HepG2 (cell line): ENCODE results near the gene ZNF189. TPM values are rescaled to one million over a fixed set of nuclear protein-coding genes. Genes with fewer than 3 reads are reported as not detected.
A peak's percentile ranks its signal among the peaks of the same experiment; 100 is the strongest.

Experiments
- DPF2 ChIP-seq: sonication (generic); formaldehyde crosslinking; IDR thresholded peaks from 2 replicates; pipeline ENCODE4 v1.4.0; 2020; ENCODE audit warnings: mild to moderate bottlenecking, low read depth, missing genetic modification reagents, borderline replicate concordance
- EED ChIP-seq: sonication (generic); formaldehyde crosslinking; IDR thresholded peaks from 2 replicates; pipeline ENCODE4 v1.5.0; 2020; ENCODE audit warnings: mild to moderate bottlenecking, missing genetic modification reagents
- NFE2L2 ChIP-seq: fragments of 150-350 bp; IDR thresholded peaks from 2 replicates; pipeline ENCODE4 v1.6.1; 2014; ENCODE audit warnings: low read length
- NFIC ChIP-seq: IDR thresholded peaks from 2 replicates; pipeline ENCODE4 v1.6.1; 2012; ENCODE audit warnings: mild to moderate bottlenecking, low read length, inconsistent platforms
- NR2F6 ChIP-seq, 2 experiments: IDR thresholded peaks; 2 replicates each; pipeline ENCODE4 v1.6.1; 2016; ENCODE audit warnings: antibody characterized with exemption in 1 of 2, mild to moderate bottlenecking in 1 of 2
- PRMT3 ChIP-seq: sonication (generic); formaldehyde crosslinking; IDR thresholded peaks from 2 replicates; pipeline ENCODE4 v1.8.1; 2022; ENCODE audit warnings: low read depth, mild to moderate bottlenecking, moderate library complexity, missing genetic modification reagents, borderline replicate concordance
- YEATS4 ChIP-seq: sonication (generic); formaldehyde crosslinking; IDR thresholded peaks from 2 replicates; pipeline ENCODE4 v1.4.0; 2020; ENCODE audit warnings: missing genetic modification reagents, borderline replicate concordance
- ZIK1 ChIP-seq: sonication (generic); formaldehyde crosslinking; IDR thresholded peaks from 2 replicates; pipeline ENCODE4 v1.5.0; 2020; ENCODE audit warnings: mild to moderate bottlenecking, low read depth, missing genetic modification reagents, borderline replicate concordance
- ZMYM2 ChIP-seq: sonication (generic); formaldehyde crosslinking; IDR thresholded peaks from 2 replicates; pipeline ENCODE4 v1.8.0; 2022; ENCODE audit warnings: mild to moderate bottlenecking, missing genetic modification reagents
- ZNF296 ChIP-seq: sonication (generic); formaldehyde crosslinking; conservative IDR thresholded peaks from 2 replicates; pipeline ENCODE4 v1.5.0; 2020; ENCODE audit warnings: mild to moderate bottlenecking, missing genetic modification reagents
- ZNF326 ChIP-seq: sonication (generic); formaldehyde crosslinking; IDR thresholded peaks from 2 replicates; pipeline ENCODE4 v1.4.0; 2020; ENCODE audit warnings: missing genetic modification reagents, borderline replicate concordance
- ZNF33B ChIP-seq: sonication (generic); formaldehyde crosslinking; IDR thresholded peaks from 2 replicates; pipeline ENCODE4 v1.5.1; 2020; ENCODE audit warnings: mild to moderate bottlenecking, missing genetic modification reagents
- ZNF432 ChIP-seq: sonication (generic); formaldehyde crosslinking; IDR thresholded peaks from 2 replicates; pipeline ENCODE4 v1.5.0; 2020; ENCODE audit warnings: missing genetic modification reagents, mild to moderate bottlenecking, borderline replicate concordance
- ZNF460 ChIP-seq: sonication (generic); formaldehyde crosslinking; IDR thresholded peaks from 2 replicates; pipeline ENCODE4 v1.5.1; 2020; ENCODE audit warnings: missing genetic modification reagents, mild to moderate bottlenecking, borderline replicate concordance
- ZNF598 ChIP-seq: sonication (generic); formaldehyde crosslinking; IDR thresholded peaks from 2 replicates; pipeline ENCODE4 v1.5.1; 2020; ENCODE audit warnings: mild to moderate bottlenecking, missing genetic modification reagents, borderline replicate concordance
- ZNF790 ChIP-seq: sonication (generic); formaldehyde crosslinking; IDR thresholded peaks from 2 replicates; pipeline ENCODE4 v1.8.0; 2022; ENCODE audit warnings: missing genetic modification reagents, mild to moderate bottlenecking, borderline replicate concordance
- polyA plus RNA-seq, 8 experiments: library from polyadenylated mRNA; depleted of rRNA in 3 of 8; stranded (reverse) in 7 of 8; unstranded in 1 of 8; fragments of >200 nt; fragmentation: Illumina TruSeq in 4 of 8; extraction: Trizol in 4 of 8; gene quantifications; 2 replicates each; pipeline versions ENCODE4 v1.2.1 to v1.2.3, GENCODE V29; 2011 to 2016; ENCODE audit warnings: low read depth in 4 of 8, missing spikeins in 1 of 8, mixed read lengths in 1 of 8; ENCODE audit not compliant: insufficient read depth in 1 of 8
- total RNA-seq, 5 experiments: library from RNA; depleted of rRNA; stranded (reverse); fragments of >200 nt; fragmentation: Illumina TruSeq; extraction: Trizol; gene quantifications; 2 replicates each; pipeline ENCODE4 v1.2.3, GENCODE V29; 2016; ENCODE audit warnings: low read depth in 1 of 5
- TF ChIP-seq, protein P1 (sequence below): sonication (generic); formaldehyde crosslinking; IDR thresholded peaks from 2 replicates; pipeline ENCODE4 v1.4.0; 2020; ENCODE audit warnings: mild to moderate bottlenecking, missing genetic modification reagents
- TF ChIP-seq, protein P2 (sequence below): sonication (generic); formaldehyde crosslinking; IDR thresholded peaks from 2 replicates; pipeline ENCODE4 v1.4.0; 2020; ENCODE audit warnings: mild to moderate bottlenecking, missing genetic modification reagents
- TF ChIP-seq, protein P3 (sequence below): fragments of 450-650 bp; IDR thresholded peaks from 2 replicates; pipeline ENCODE4 v1.6.1; 2017
- TF ChIP-seq, protein P4 (sequence below): sonication (generic); formaldehyde crosslinking; IDR thresholded peaks from 2 replicates; pipeline ENCODE4 v1.5.1; 2020; ENCODE audit warnings: missing genetic modification reagents, mild to moderate bottlenecking, borderline replicate concordance
- TF ChIP-seq, protein P5 (sequence below): sonication (generic); formaldehyde crosslinking; IDR thresholded peaks from 2 replicates; pipeline ENCODE4 v1.8.1; 2023; ENCODE audit warnings: mild to moderate bottlenecking, missing genetic modification reagents
- TF ChIP-seq, protein P6 (sequence below): sonication (generic); formaldehyde crosslinking; IDR thresholded peaks from 2 replicates; pipeline ENCODE4 v1.8.0; 2022; ENCODE audit warnings: missing genetic modification reagents, mild to moderate bottlenecking, borderline replicate concordance

Gene ZNF189
- total and polyA plus RNA-seq, 2 of the 13 experiments (the other 11 are each of a cell fraction or from before 2014, with no cell fraction given) = 8.4 to 50.0 TPM

DNA sequence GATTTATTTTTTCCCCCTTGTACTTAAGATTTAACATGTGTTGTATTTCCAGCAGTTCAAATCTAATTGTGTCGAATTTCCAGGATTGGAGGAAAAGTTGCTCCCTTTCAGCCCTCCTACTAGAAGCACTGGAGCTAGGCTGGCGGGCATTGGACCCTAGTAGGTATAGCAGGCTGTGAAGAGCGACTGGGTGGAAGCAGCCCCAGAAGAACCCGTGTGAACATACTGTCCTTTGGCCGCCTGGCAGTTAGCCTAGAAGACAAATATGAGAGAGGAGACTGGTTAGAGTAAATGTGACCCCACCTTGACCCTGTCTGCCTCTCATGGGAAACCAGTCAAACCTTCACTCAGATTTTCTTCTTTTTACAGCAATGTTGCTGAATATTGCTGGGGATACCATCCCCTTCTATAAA is 23.0 kb downstream of the ZNF189 start (continued):
- TF ChIP-seq, protein P1, sequence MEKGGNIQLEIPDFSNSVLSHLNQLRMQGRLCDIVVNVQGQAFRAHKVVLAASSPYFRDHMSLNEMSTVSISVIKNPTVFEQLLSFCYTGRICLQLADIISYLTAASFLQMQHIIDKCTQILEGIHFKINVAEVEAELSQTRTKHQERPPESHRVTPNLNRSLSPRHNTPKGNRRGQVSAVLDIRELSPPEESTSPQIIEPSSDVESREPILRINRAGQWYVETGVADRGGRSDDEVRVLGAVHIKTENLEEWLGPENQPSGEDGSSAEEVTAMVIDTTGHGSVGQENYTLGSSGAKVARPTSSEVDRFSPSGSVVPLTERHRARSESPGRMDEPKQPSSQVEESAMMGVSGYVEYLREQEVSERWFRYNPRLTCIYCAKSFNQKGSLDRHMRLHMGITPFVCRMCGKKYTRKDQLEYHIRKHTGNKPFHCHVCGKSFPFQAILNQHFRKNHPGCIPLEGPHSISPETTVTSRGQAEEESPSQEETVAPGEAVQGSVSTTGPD (CRISPR knock-in tag) = no peak
- TF ChIP-seq ZNF33B (CRISPR knock-in tag) (peak; percentile 82; the same call in 1 of the 2 replicates), ZNF432 (CRISPR knock-in tag) (no peak), DPF2 (CRISPR knock-in tag) (no peak; the same call in 1 of the 2 replicates), ZIK1 (CRISPR knock-in tag) (no peak), ZNF598 (CRISPR knock-in tag) (peak; percentile 82; the same call in 1 of the 2 replicates), NFE2L2 (no peak), ZNF296 (CRISPR knock-in tag) (no peak), ZMYM2 (CRISPR knock-in tag) (no peak), PRMT3 (CRISPR knock-in tag) (no peak), NFIC (peak; percentile 91), ZNF790 (CRISPR knock-in tag) (no peak), YEATS4 (CRISPR knock-in tag) (peak; percentile 48; the same call in 1 of the 2 replicates), ZNF326 (CRISPR knock-in tag) (no peak), ZNF460 (CRISPR knock-in tag) (no peak), NR2F6 (IDR thresholded peaks at IDR 0.05) (peak; percentile 96), NR2F6 (CRISPR knock-in tag; IDR thresholded peaks at IDR 0.05) (peak; percentile 97), EED (CRISPR knock-in tag) (no peak)
- TF ChIP-seq, protein P2, sequence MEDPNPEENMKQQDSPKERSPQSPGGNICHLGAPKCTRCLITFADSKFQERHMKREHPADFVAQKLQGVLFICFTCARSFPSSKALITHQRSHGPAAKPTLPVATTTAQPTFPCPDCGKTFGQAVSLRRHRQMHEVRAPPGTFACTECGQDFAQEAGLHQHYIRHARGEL (CRISPR knock-in tag) = no peak
- TF ChIP-seq, protein P3, sequence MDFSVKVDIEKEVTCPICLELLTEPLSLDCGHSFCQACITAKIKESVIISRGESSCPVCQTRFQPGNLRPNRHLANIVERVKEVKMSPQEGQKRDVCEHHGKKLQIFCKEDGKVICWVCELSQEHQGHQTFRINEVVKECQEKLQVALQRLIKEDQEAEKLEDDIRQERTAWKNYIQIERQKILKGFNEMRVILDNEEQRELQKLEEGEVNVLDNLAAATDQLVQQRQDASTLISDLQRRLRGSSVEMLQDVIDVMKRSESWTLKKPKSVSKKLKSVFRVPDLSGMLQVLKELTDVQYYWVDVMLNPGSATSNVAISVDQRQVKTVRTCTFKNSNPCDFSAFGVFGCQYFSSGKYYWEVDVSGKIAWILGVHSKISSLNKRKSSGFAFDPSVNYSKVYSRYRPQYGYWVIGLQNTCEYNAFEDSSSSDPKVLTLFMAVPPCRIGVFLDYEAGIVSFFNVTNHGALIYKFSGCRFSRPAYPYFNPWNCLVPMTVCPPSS = no peak
- TF ChIP-seq, protein P4, sequence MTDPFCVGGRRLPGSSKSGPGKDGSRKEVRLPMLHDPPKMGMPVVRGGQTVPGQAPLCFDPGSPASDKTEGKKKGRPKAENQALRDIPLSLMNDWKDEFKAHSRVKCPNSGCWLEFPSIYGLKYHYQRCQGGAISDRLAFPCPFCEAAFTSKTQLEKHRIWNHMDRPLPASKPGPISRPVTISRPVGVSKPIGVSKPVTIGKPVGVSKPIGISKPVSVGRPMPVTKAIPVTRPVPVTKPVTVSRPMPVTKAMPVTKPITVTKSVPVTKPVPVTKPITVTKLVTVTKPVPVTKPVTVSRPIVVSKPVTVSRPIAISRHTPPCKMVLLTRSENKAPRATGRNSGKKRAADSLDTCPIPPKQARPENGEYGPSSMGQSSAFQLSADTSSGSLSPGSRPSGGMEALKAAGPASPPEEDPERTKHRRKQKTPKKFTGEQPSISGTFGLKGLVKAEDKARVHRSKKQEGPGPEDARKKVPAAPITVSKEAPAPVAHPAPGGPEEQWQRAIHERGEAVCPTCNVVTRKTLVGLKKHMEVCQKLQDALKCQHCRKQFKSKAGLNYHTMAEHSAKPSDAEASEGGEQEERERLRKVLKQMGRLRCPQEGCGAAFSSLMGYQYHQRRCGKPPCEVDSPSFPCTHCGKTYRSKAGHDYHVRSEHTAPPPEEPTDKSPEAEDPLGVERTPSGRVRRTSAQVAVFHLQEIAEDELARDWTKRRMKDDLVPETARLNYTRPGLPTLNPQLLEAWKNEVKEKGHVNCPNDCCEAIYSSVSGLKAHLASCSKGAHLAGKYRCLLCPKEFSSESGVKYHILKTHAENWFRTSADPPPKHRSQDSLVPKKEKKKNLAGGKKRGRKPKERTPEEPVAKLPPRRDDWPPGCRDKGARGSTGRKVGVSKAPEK (CRISPR knock-in tag) = no peak
- TF ChIP-seq, protein P5, sequence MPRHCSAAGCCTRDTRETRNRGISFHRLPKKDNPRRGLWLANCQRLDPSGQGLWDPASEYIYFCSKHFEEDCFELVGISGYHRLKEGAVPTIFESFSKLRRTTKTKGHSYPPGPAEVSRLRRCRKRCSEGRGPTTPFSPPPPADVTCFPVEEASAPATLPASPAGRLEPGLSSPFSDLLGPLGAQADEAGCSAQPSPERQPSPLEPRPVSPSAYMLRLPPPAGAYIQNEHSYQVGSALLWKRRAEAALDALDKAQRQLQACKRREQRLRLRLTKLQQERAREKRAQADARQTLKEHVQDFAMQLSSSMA (CRISPR knock-in tag) = no peak
- TF ChIP-seq, protein P6, sequence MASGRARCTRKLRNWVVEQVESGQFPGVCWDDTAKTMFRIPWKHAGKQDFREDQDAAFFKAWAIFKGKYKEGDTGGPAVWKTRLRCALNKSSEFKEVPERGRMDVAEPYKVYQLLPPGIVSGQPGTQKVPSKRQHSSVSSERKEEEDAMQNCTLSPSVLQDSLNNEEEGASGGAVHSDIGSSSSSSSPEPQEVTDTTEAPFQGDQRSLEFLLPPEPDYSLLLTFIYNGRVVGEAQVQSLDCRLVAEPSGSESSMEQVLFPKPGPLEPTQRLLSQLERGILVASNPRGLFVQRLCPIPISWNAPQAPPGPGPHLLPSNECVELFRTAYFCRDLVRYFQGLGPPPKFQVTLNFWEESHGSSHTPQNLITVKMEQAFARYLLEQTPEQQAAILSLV (CRISPR knock-in tag) = no peak
